ENCODE data around the gene INPP5D.
"Not testable (repeated sequence)": the region's sequence is repeated elsewhere in the genome, so short reads cannot be mapped to it uniquely, and the experiment has no call there.

INPP5D gene

DNA sequence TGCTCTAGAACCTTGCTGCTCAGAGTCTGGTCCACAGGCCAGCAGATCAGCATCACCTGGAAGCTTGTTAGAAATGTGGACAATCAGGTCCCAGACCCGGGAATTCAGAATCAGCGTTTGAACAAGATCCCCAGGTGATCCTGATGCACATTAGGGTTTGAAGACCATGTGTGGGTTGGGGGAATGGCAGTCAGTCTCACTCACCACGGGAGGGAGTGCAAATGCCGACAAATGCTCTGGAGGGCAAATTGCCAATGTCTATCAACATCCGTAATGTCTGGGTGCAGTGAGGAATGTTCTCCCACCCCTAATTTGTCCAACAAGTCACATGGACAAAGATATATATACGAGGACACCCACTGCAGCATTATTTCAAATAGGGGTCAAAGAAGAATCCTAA, 34.5 kb downstream of the INPP5D start:
- no peak for DNase-seq (ENCODE audit: low read depth)

GRCh38 chr2:233096006-233096405, 35.9 kb downstream of the INPP5D start:
- no peak for DNase-seq (ENCODE audit: low read depth)

GRCh38 chr2:233098618-233099017, 38.5 kb downstream of the INPP5D start:
- DNase-seq (ENCODE audit: low read depth) = no peak

DNA sequence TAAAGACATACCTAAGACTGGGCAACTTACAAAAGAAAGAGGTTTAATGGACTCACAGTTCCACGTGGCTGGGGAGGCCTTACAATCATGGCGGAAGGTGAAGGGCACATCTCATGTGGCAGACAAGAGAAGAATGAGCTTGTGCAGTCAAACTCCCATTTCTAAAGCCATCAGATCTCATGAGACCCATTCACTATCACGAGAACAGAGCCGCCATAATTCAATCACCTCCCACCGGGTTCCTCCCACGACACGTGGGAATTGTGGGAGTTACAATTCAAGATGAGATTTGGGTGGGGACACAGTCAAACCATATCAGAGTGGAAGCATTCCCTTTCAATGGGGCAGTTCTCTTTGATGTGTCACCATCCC, 39.7 kb downstream of the INPP5D start:
- not testable (repeated sequence) for DNase-seq (ENCODE audit: low read depth)

DNA sequence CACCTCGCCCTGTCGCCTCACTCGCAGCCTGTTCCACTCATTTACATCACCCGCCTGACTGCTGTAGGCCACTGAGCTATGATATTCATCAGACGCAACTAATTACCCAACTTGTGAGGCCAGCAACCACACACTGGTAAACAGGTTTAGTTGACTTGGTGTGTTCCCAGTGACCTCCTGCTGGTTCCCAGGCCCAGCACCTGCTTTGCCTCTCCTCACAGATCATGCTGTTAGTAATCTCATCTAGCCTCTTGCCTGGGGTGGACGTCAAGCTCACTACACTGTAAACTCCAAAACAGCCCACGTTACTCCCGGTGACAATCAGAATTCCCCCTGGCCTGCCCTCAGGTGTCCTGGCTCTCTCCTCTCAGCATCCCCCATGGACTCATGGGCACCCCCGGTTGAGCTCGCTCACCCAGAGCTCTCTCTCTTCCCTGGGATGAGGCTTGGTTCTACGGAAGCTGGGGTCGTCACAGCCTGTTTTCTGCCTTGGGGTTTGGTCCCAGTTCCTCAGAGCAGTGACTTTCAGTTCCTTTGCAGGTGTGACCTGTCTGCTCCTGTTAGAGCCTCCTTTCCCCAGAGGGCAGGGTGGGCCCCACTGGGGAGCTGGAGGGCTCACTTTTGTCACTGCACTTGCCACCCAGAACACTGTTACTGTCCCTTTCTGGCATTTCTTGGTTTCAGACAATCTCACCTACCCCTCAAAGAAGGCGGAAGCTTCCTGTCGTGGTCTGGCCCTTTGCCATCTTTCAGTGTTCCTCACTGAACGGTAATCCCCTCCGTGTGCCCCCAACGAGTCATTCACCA, 40.3 kb downstream of the INPP5D start:
- no peak for DNase-seq (ENCODE audit: low read depth)

DNA sequence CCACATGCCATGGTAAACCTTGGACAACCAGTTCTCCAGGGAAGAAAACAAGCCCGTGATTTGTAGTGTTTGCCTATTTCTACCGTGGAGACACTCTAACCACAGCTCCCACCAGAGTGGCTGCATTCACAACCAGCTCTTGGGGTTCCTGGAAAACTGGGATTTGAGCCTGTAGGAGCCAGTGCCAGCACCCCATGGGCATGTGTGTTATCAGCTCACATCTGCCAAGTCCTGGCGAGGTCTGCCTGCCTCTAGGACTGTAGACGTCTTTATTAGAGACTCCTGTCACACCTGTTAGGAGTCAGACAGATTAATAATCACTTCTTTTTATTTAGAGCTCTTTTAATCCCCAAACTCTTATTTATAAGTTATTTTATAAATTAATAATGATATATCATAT, 41.0 kb downstream of the INPP5D start:
- DNase-seq (ENCODE audit: low read depth) = no peak

DNA sequence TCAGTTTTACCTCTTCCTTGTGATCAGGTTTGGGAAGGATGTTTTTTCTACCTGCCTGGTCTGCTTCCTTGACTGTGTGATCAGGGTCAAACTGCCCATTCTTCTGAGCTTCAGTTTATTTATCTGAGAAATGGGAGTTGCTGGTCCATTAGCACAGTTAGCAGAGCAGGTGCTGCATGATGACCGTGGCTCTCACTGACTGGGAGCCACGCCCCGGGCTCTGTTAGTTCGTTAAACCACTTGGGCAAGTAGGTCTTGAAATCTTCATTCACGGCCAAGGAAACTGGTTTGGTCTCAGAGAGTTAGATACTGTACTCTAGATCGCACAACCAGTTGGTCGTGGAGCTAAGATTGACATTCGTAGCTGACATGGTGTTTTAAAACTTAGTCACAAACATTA, 41.7 kb downstream of the INPP5D start:
- no peak for DNase-seq (ENCODE audit: low read depth)

DNA sequence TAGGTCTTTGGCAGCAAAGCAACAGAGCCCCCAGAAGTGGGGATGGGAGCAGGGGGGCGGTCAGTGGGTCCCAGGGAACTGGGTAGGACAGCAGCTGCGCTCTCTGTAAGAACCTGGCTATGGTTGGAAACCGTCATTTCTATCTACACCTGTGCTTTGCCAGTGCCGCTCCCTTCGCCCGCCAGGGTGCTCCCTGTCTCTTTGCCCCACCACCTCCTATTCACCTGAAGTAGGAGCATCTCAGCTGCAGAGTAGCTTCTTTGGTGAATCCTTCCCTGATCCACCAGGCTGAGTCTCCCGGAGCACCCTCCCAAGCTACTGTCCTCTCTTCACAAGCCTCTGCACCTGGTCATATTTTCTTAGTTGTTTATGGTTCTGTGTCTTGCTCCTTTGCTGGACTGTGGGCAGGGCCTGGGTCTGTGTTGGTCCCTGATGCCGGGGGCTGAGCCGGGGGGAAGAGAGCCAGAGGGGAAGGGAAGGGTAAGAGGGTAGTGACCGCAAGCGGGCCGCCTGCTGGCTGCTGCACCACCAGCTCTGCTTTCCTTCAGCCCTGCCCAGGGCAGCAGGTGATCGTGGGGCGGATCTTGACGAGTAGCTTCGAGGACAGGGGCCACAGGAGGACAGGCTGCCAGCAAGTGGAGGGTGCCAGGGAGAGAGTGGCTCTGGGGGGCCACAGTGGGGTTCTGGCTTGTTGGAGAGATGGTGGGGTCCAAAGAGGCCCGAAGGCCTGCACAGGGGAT, 45.2 kb downstream of the INPP5D start:
- no peak for DNase-seq (ENCODE audit: low read depth)

DNA sequence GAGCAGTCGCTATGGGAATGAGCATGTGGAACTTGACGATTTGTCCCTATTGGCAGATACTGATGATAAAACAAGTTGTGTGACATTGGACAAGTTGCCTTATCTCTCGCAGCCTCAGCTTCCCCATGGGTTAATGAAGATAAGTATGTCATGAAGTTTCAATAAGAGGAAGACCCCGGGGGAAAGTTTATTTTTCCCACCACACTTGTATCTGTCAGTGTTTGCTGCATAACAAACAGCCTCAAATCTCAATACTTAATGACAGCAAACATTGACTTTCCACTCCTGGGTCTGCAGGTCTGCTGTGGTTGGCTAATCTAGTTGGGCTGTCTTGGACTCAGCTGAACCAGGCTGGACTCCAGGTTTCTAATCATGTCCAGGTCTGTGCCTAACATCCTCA, 45.8 kb downstream of the INPP5D start:
- DNase-seq (ENCODE audit: low read depth) = no peak

- DNase-seq (ENCODE audit: low read depth) = no peak
Observed at GRCh38 chr2:233107011-233107410, 46.9 kb downstream of the INPP5D start.

DNA sequence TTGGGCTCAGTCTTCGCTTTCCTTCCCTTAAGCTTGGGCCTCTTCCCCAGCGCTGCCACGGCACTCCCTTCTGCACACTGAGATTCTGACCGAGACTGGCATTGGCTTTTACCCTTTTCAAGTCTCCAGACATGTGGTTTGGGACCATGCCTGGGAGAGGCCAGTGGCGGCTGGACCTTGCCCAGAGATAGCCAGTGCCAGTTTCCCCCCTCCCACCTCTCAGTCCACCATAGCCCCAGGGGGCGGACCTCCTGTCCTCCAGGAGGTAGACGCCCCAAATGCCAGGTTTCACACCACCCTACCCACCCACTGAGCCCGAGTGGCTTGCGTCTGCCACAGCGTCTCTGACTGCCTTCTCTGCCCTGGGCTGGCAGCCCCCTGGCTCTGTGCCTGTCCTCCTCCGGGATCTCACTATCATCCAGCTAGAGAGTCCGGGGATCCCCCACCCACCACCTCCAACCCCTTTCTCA, 47.7 kb downstream of the INPP5D start:
- no peak for DNase-seq (ENCODE audit: low read depth)

GRCh38 chr2:233108611-233109490, 48.7 kb downstream of the INPP5D start:
- no peak for DNase-seq (ENCODE audit: low read depth)

DNA sequence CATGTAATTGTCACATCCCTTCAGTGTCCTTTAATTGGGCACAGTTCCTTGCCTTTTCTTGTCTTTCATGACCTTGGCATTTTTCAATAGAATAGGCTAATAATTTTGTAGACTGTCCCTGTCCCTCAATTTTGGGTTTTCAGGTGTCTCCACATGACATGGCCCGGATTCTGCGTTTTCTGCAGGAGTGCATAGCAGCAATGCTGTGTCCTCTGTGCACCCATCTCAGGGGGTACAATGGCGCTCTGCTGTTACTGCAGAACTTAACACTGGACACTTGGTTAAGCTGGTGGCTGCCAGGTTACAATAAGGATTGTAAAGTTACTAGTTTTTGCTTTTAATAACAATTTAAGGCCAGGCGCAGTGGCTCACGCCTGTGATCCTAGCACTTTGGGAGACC, 51.3 kb downstream of the INPP5D start:
- DNase-seq (ENCODE audit: low read depth) = no peak

DNA sequence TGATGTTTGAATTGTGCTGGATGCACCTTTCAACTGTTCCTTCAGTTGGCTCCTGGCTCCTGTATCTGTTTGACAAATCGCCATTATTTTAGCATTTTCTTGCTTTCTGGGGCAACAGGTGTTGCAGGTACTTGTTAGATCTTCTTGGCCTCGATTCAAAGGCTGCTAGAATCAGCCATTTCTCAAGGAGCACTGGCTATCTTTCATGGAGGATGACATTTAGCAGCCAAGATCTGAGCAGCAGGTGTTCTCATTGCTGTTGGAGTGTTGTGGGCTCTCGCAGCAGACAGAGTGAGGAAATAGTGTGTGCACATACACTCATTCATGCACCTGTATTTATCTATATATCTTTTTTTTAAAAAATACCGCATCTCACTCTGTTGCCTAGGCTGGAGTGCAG, 52.2 kb downstream of the INPP5D start:
- no peak for DNase-seq (ENCODE audit: low read depth)

DNA sequence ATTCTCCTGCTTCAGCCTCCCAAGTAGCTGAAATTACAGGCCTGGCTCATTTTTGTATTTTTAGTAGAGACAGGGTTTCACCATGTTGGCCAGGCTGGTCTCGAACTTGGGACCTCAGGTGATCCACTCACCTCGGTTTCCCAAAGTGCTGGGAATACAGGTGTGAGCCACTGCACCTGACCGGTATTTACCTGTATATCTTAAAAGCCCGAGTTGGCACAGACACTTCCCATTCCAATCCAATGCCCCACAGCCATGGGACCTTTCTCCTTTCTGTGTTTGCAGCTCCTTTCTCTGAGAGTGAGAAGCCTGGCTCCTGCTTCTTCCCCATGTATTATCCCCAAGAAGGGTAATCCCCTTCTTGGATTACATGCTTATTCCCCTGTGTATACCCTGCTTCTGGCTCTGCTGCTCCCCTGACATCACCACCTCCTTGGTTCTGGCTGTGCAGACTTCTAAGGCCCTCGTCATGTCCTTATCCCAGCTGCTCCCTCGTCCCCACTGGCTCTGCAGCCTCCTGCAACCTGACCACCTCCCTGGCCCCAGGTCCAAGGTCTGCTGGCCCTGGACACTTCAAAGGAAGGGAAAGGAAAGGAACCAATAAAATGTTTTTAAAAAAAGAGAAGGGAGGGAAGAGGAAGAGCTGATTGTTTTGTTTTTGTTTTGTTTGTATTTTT, 52.8 kb downstream of the INPP5D start:
- DNase-seq (ENCODE audit: low read depth) = no peak

DNA sequence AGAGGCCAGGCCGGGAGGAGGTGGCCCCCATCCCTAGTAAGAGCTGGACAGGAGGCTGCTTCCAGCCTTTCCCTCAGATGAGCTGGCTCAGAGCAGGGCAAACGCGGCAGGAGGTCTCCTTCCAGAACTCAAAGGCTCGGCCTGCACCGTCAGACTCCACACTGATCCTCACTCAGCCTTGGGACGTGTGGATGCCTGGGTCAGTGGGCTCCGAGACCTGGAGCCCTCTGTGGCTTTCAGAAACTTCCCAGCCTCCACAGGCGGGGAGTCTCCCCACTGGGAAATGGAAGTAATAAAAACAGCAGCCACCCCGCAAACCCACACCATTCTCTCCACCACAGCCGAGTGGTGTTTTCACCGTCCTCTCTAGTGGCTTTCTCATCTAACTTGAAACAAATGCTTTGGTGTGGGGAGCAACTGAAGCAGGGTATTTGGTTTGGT, 54.3 kb downstream of the INPP5D start:
- DNase-seq (ENCODE audit: low read depth) = no peak

GRCh38 chr2:233115121-233115520, 55.0 kb downstream of the INPP5D start:
- no peak for DNase-seq (ENCODE audit: low read depth)

GRCh38 chr2:233115741-233116140, 55.6 kb downstream of the INPP5D start:
- DNase-seq (ENCODE audit: low read depth) = peak; percentile 39

DNA sequence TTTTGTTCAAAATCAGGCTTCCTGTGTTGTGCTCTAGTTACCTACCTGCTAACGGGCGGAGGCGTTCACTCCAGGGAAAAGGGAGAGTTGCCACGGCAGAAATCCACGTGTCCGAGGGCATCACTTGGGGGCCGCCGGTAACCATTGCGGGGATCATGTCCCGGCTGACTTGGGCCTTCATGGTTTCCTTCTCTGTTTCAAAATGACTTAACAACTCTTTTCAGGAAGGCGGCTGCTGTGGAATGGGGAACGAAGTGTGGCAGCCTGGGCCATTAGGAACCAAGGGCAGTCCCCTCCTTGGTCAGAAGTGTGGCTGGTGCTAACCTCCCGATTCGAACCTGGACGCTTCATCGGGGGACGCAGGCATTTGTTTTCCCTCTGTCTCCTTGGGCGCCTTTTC, 56.8 kb downstream of the INPP5D start:
- DNase-seq (ENCODE audit: low read depth) = no peak

- DNase-seq (ENCODE audit: low read depth) = no peak
Observed at GRCh38 chr2:233117351-233117750, 57.2 kb downstream of the INPP5D start.

- no peak for DNase-seq (ENCODE audit: low read depth)
Observed at GRCh38 chr2:233117811-233118647, 57.9 kb downstream of the INPP5D start.

Data from stromal cell of bone marrow (primary cell).